22Rv1 (cell line): Measurements from ENCODE around the gene DTL.

Experiments used
- H3K27ac ChIP-seq: fragments of 450-650 bp; 2 replicates; pipeline ENCODE4 v1.5.1; 2017
- CTCF ChIP-seq: fragments of 450-650 bp; IDR thresholded peaks from 2 replicates; pipeline ENCODE4 v1.5.1; 2017; ENCODE audit warnings: mild to moderate bottlenecking
- ZFX ChIP-seq: fragments of 450-650 bp; IDR thresholded peaks from 2 replicates; pipeline ENCODE4 v1.6.1; 2017; ENCODE audit warnings: antibody characterized with exemption, borderline replicate concordance

Gene DTL

GRCh38 chr1:212132025-212132424 is 96.5 kb downstream of the DTL start:
- TF ChIP-seq CTCF (no peak), ZFX (no peak)
- H3K27ac ChIP-seq = no peak overlapping the region

GRCh38 chr1:212133319-212133718 is 97.8 kb downstream of the DTL start:
- no peak overlapping the region for H3K27ac ChIP-seq
- TF ChIP-seq ZFX = no peak
- TF ChIP-seq CTCF = no peak

- no peak overlapping the region for H3K27ac ChIP-seq
- TF ChIP-seq CTCF (no peak), ZFX (no peak)
Observed at GRCh38 chr1:212135166-212135565, 99.6 kb downstream of the DTL start.

GRCh38 chr1:212137854-212138253 is 102.3 kb downstream of the DTL start:
- H3K27ac ChIP-seq = no peak overlapping the region
- no peak for TF ChIP-seq ZFX
- no peak for TF ChIP-seq CTCF

- H3K27ac ChIP-seq = no peak overlapping the region
- TF ChIP-seq CTCF = no peak
- no peak for TF ChIP-seq ZFX
Observed at GRCh38 chr1:212138457-212138856, 102.9 kb downstream of the DTL start.

- no peak overlapping the region for H3K27ac ChIP-seq
- TF ChIP-seq ZFX (no peak), CTCF (no peak)
Observed at GRCh38 chr1:212139526-212140135, 104.1 kb downstream of the DTL start.

GRCh38 chr1:212141404-212141803 is 105.9 kb downstream of the DTL start:
- H3K27ac ChIP-seq = no peak overlapping the region
- TF ChIP-seq ZFX = no peak
- TF ChIP-seq CTCF = no peak
